ENCODE results near the gene FUOM.

Gene FUOM

DNA sequence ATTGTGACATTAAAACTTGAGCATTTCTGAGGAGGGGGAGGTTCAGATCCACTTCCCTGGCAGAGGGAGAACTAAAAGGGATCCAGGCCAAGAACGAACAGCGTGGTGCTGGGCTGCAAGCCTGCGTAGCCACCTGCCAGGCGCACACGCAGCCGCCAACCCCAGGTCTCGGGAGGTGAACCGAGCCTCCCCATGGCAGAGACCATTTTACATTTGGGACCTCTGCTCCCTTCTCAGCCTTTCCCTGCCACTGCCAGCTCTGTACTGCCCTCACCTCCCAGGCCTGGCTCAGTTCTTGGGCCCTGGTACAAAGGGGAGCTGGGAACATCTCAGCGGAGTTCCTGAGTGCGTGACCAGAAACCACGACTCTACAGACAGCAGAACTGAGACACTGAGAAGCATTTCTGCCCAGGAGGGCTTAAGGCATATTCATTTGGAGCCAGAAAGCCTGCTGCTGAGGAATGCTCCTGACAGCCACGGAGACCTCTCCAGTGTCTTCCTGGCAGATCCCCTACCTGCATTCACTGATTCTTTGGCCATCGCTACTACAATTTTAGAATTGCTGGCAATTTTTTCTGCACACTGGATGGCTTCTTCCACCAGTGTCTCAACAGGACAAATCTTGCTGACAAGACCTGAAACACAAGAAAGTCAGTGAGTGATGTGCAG is 7.8 kb upstream of the FUOM start:
- TF ChIP-seq, protein P1, sequence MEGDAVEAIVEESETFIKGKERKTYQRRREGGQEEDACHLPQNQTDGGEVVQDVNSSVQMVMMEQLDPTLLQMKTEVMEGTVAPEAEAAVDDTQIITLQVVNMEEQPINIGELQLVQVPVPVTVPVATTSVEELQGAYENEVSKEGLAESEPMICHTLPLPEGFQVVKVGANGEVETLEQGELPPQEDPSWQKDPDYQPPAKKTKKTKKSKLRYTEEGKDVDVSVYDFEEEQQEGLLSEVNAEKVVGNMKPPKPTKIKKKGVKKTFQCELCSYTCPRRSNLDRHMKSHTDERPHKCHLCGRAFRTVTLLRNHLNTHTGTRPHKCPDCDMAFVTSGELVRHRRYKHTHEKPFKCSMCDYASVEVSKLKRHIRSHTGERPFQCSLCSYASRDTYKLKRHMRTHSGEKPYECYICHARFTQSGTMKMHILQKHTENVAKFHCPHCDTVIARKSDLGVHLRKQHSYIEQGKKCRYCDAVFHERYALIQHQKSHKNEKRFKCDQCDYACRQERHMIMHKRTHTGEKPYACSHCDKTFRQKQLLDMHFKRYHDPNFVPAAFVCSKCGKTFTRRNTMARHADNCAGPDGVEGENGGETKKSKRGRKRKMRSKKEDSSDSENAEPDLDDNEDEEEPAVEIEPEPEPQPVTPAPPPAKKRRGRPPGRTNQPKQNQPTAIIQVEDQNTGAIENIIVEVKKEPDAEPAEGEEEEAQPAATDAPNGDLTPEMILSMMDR (IDR thresholded peaks at IDR 0.05; ENCODE audit: borderline replicate concordance, insufficient read depth, low read depth, low read length) = no peak
- no peak overlapping the region for H3K4me3 ChIP-seq (ENCODE audit: low read depth, low read length)

DNA sequence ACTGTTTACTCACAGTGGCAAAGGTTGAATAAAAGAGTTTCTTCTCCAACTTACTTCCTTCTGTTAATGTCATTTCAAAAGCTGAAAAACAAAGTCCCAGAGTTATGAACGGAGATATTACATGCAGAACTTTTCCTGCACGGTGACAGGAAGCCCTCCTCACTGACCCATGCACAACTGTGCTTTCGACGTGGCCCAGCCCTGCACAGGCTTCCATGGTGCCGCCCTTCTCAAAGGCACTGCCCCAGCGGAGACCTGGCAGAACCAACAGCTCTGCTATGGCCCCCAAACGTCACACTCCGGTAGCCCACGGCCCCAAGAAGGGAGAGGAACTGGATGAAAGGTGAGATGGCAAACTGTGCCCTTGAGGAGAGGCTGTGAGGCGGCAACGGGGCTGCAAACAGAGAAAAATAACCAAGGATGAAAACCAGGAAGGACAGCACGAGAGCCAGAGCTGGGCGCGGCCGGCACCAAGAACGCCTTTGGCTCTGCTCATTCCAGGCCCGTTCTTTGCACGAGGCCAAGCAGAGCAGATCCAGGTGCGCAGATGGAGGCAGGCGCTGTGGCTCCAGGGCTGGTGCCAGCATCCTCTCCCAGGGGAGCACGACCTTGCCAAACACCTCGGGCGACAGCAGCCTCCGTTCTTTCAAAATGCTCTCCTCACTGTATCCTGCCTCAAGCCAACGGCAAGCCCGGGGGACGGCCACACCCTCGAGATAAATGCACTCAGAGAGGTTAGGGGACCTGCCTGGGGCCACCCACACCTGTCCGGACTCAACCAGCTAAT is 7.0 kb upstream of the FUOM start:
- H3K4me3 ChIP-seq (ENCODE audit: low read depth, low read length) = no peak overlapping the region
- TF ChIP-seq, protein P1 (IDR thresholded peaks at IDR 0.05; ENCODE audit: borderline replicate concordance, insufficient read depth, low read depth, low read length) = no peak

DNA sequence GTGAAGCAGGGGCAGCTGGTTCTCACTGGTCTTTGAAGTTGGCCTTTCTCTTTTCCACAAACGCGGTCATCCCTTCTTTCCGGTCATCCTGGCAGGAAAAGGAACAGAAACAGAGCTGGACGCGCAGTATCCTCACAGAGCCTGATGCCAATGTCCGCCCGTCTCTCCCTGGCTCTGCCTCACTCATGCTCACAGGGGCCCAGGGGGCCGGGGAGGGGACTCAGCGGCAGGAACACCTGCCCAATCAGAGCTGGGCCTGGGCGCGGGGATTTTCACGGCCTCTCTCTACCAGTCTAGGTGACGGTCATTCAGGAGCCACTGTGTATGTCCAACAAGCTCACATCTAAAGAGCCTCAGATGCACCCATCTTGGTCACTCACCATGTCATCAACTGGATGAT is 5.0 kb upstream of the FUOM start:
- TF ChIP-seq, protein P1 (IDR thresholded peaks at IDR 0.05; ENCODE audit: borderline replicate concordance, insufficient read depth, low read depth, low read length) = no peak
- no peak overlapping the region for H3K4me3 ChIP-seq (ENCODE audit: low read depth, low read length)

DNA sequence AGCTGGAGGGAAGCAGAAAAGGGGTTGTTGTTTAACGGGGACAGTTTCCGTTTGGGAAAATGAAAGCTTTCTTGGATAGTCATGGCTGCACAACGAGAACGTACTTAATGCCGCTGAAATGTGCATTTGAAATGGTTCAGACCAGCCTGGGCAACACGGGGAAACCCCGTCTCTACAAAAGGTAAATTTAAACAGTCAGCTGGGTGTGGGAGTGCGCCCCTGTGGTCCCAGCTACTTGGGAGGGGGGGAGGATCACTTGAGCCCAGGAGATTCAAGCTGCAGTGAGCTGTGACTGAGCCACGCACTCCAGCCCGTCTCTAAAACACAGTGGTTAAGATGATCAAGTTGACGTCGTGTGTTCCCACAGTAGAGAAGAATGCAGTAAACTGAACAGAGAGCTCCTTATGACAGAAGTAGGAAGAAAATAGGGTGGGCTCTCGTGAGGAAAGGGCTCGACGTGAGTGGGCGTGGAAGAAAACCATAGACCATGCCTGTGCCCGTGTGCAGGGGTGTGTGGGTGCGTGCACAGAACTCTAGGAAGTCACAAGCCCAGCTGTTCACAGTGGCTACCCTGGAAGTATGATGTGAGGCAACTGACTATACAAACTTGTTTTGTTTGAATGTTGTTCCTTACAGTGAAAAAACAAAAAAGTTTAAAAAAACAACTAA is 4.1 kb upstream of the FUOM start:
- TF ChIP-seq, protein P1 (IDR thresholded peaks at IDR 0.05; ENCODE audit: borderline replicate concordance, insufficient read depth, low read depth, low read length) = no peak
- no peak overlapping the region for H3K4me3 ChIP-seq (ENCODE audit: low read depth, low read length)

DNA sequence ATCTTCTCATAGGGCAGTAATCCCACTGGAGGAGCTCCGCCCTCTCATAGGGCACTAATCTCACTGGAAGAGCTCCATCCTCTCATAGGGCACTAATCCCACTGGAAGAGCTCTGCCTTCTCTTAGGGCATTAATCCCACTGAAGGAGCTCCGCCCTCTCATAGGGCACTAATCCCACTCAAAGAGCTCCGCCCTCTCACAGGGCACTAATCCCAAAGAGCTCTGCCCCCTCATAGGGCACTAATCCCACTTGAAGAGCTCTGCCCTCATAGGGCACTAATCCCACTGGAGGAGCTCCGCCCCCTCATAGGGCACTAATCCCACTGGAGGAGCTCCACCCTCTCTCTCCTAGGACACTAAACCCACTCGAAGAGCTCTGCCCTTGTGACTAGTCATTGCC is 3.4 kb upstream of the FUOM start:
- TF ChIP-seq, protein P1 (IDR thresholded peaks at IDR 0.05; ENCODE audit: borderline replicate concordance, insufficient read depth, low read depth, low read length) = no peak
- H3K4me3 ChIP-seq (ENCODE audit: low read depth, low read length) = no peak overlapping the region

DNA sequence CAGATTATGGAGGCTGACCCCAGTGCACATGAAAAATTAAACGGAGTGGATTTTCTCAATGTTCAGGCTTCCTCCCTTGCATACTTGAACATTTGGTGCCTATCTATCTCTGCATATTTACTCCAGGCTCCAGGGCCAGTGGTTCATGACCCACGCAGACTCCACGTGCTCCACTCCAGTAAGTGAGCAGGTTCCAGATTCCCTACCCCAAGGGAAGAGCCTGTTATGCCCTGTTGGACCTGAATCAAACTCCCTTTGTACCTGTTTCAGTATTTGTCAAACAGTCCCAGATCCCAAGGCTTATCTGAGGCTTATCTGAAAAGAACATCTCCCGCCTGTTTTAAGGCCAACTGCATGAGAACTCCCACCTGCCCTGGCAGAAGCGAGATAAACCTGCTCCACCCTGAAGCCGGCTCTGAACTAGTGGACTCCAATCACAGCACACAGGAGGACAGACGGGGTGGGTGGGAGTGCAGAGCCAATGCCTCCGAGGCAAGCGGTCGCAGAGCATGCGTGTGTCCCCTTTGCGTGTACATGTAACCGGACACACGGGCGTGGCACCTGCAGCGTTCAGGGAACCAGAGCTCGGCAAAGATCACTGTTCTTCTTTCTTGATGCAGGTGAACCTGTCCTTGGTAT is 2.3 kb upstream of the FUOM start:
- no peak overlapping the region for H3K4me3 ChIP-seq (ENCODE audit: low read depth, low read length)
- TF ChIP-seq, protein P1 (IDR thresholded peaks at IDR 0.05; ENCODE audit: borderline replicate concordance, insufficient read depth, low read depth, low read length) = no peak

Data from GM12875 (cell line).